Uterus (tissue), 2 donors: ENCODE results near the gene SPTLC2.

Experiments used
- POLR2A ChIP-seq, 2 donors: fragments of 450-650 bp; IDR thresholded peaks; one replicate each; pipeline ENCODE4 v1.6.1; 2016; ENCODE audit warnings: antibody characterized with exemption in 2 of 2, mild to moderate bottlenecking in 1 of 2, moderate library complexity in 1 of 2
- TF ChIP-seq, protein P1 (sequence below), 4 experiments: fragments of 200-600 bp in 2 of 4; fragments of 450-650 bp in 2 of 4; sonication (generic) in 2 of 4; IDR thresholded peaks; one replicate each; pipeline ENCODE4 v1.5.1; 2016 to 2019; ENCODE audit warnings: antibody characterized with exemption in 4 of 4, mild to moderate bottlenecking in 2 of 4, moderate library complexity in 1 of 4

DNA sequence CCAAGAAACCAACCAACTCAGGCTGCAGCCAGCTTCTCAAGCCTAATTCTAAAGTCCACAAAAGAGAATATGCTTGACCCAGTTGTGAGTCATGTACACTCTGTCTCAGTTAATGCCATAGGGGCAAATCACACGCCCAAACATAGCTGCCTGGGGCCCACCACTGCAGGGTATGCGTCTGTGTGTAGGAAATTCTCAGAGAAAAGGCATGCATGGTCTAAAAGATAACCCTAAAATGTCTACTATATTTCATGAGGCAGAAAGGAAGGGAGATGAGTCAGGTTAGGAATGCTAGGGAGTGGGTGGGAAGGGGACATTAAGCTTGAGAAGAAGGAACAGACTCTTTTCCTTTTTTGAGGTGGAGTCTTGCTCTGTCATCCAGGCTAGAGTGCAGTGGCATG is 22.3 kb upstream of the SPTLC2 start:
- no peak for TF ChIP-seq POLR2A (IDR thresholded peaks at IDR 0.05)
- TF ChIP-seq, protein P1, sequence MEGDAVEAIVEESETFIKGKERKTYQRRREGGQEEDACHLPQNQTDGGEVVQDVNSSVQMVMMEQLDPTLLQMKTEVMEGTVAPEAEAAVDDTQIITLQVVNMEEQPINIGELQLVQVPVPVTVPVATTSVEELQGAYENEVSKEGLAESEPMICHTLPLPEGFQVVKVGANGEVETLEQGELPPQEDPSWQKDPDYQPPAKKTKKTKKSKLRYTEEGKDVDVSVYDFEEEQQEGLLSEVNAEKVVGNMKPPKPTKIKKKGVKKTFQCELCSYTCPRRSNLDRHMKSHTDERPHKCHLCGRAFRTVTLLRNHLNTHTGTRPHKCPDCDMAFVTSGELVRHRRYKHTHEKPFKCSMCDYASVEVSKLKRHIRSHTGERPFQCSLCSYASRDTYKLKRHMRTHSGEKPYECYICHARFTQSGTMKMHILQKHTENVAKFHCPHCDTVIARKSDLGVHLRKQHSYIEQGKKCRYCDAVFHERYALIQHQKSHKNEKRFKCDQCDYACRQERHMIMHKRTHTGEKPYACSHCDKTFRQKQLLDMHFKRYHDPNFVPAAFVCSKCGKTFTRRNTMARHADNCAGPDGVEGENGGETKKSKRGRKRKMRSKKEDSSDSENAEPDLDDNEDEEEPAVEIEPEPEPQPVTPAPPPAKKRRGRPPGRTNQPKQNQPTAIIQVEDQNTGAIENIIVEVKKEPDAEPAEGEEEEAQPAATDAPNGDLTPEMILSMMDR (IDR thresholded peaks at IDR 0.05), result no peak
